Spleen (tissue), 11 donors: Measurements from ENCODE around the gene C16orf95. TPM values are rescaled to one million over a fixed set of nuclear protein-coding genes. Genes with fewer than 3 reads are reported as not detected.
"Not testable (repeated sequence)": the region's sequence is repeated elsewhere in the genome, so short reads cannot be mapped to it uniquely, and the experiment has no call there.

Experiments used
- DNase-seq: peaks from one replicate; pipeline ENCODE4 v3.0.0-alpha.2; 2020
- H3K27ac ChIP-seq, 8 donors: fragments of 200-600 bp; sonication (generic) in 7 of 8; 1 replicate in 4 of 8; 2 replicates in 4 of 8; pipeline versions ENCODE4 v1.5.0 to v1.8.0; 2016 to 2021; ENCODE audit warnings: inconsistent platforms in 4 of 8, mild to moderate bottlenecking in 4 of 8, moderate library complexity in 1 of 8
- H3K27me3 ChIP-seq, 7 donors: fragments of 200-600 bp; sonication (generic) in 6 of 7; replicated peaks in 1 of 7; 1 replicate in 4 of 7; 2 replicates in 3 of 7; pipeline versions ENCODE4 v1.5.0 to v1.8.0; 2016 to 2021; ENCODE audit warnings: inconsistent platforms in 3 of 7, mild to moderate bottlenecking in 1 of 7
- H3K36me3 ChIP-seq, 6 donors: fragments of 200-600 bp; sonication (generic) in 5 of 6; 1 replicate in 4 of 6; 2 replicates in 2 of 6; pipeline versions ENCODE4 v1.5.0 to v1.8.0; 2016 to 2021; ENCODE audit warnings: inconsistent platforms in 2 of 6
- H3K4me1 ChIP-seq, 6 donors: fragments of 200-600 bp; sonication (generic) in 5 of 6; 1 replicate in 3 of 6; 2 replicates in 3 of 6; pipeline versions ENCODE4 v1.5.0 to v1.8.0; 2016 to 2021; ENCODE audit warnings: inconsistent platforms in 3 of 6
- H3K4me3 ChIP-seq, 8 donors: fragments of 200-600 bp; sonication (generic) in 7 of 8; 1 replicate in 4 of 8; 2 replicates in 4 of 8; pipeline versions ENCODE4 v1.5.0 to v1.8.0; 2016 to 2021; ENCODE audit warnings: inconsistent platforms in 4 of 8, mild to moderate bottlenecking in 4 of 8, moderate library complexity in 2 of 8
- H3K9me3 ChIP-seq, 8 donors: fragments of 200-600 bp; sonication (generic) in 7 of 8; 1 replicate in 4 of 8; 2 replicates in 4 of 8; pipeline versions ENCODE4 v1.5.0 to v1.8.0; 2016 to 2021; ENCODE audit warnings: inconsistent platforms in 4 of 8
- CTCF ChIP-seq, 11 experiments: fragments of 200-600 bp in 7 of 11; fragments of 450-650 bp in 4 of 11; sonication (generic) in 4 of 11; IDR thresholded peaks in 8 of 11; conservative IDR thresholded peaks in 3 of 11; 1 replicate in 7 of 11; 2 replicates in 4 of 11; pipeline versions ENCODE4 v1.4.0 to v1.8.0; 2016 to 2021; ENCODE audit warnings: antibody characterized with exemption in 11 of 11, inconsistent platforms in 4 of 11, mild to moderate bottlenecking in 1 of 11
- POLR2A ChIP-seq, 3 donors: fragments of 450-650 bp; IDR thresholded peaks; one replicate each; pipeline ENCODE4 v1.5.1; 2017; ENCODE audit warnings: antibody characterized with exemption in 3 of 3, mild to moderate bottlenecking in 1 of 3
- POLR2AphosphoS5 ChIP-seq, 3 donors: sonication (generic); formaldehyde crosslinking; IDR thresholded peaks; one replicate each; pipeline ENCODE4 v1.5.1; 2017; ENCODE audit warnings: antibody characterized with exemption in 3 of 3
- WGBS, 5 donors: extraction: QIAGEN DNeasy Blood & Tissue Kit in 3 of 5; methylation state at CpG; one replicate each; pipeline versions ENCODE4 v1.1.5 to v1.1.7; 2013 to 2018; 5-methylcytosine and 5-hydroxymethylcytosine counted together
- intact Hi-C: fragments of 100-400 bp; cut with DNase I; formaldehyde crosslinking; loops from one replicate; pipeline ENCODE4 v1.15.0; 2023; ENCODE audit warnings: low total_unique reads
- polyA plus RNA-seq, 3 donors: library from polyadenylated mRNA; stranded (reverse); fragments of 200-250 nt; gene quantifications; one replicate each; pipeline ENCODE4 v1.2.1, GENCODE V29; 2013
- total RNA-seq, 7 donors: library from RNA; depleted of rRNA in 3 of 7; stranded (reverse); fragments of >200 nt in 3 of 7; fragmentation: NEBNext Ultra II Directional in 4 of 7; extraction: Animal tissue kit (Norgen Biotek cat#: 25700) in 4 of 7; gene quantifications; one replicate each; pipeline versions ENCODE4 v1.1.0 to v1.2.1, GENCODE V29; 2016 to 2021
- donor health status: healthy with polysubstance abuse.
- donor health status: DM: no; HTN: no; CAD: no; lungs with moderate emphysema.
- donor health status: DM: no; HTN: no; CAD: no.
- donor health status: Bipolar disorder and iron deficiency.
- donor health status: healthy.
- donor health status: DM: no; HTN: no; CAD: no.
- donor health status: DM: yes; HTN: yes; CAD: no.

The C16orf95 gene
- total and polyA plus RNA-seq, 10 donors, result 1.0 to 2.9 (median 2.1) TPM; not detected in 2

DNA sequence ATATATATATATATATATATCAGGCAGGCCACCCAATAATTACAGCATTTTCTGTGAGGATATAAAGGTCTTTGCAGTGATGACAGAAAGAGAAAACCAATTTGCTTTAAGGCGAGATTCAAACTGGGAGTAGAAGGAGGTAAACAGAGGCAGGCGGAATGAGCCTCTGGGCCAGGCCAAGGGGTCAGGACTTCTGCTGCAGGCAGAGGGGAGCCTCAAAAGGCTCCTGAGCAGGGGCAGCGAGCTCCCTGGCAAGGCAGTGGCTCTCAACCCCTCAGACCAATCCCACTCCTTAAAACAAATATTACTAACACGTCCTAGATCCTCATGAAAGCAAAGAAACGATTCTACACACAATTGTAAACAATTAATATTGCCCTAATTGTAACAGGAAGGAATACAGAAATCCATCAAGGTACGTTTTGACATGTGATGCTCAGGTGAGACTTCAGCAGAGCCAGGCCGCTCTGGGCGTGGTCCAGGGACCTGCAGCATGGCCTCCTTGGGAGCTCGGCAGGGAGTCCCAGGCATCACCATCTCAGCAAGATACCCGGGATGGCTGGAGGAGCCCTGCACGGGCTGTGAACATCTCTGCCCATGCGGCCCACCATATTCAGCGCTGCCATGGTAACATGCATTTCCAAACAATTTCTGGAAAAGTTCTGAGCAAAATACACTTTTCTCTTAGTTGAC lies 48.0 kb upstream of the C16orf95 start:
- 91 to 94% (median 93%) methylated on average over 13 of the region's 13 CpGs for WGBS, 5 donors
- Histone ChIP-seq H3K4me1 (peaks cover 0 to 41% (median 34%) of the 10 kb centered on the region in 6 donors), H3K27ac (no peak overlapping the region), H3K9me3 (no peaks in the 10 kb centered on the region), H3K4me3 (no peak overlapping the region), H3K36me3 (peaks cover 0 to 65% (median 9%) of the 10 kb centered on the region in 6 donors), H3K27me3 (no peaks in the 10 kb centered on the region)
- no peak for TF ChIP-seq POLR2AphosphoS5 (IDR thresholded peaks at IDR 0.05)
- no peak for TF ChIP-seq CTCF (IDR thresholded peaks at IDR 0.05 in 8 of 11, conservative IDR thresholded peaks at IDR 0.05 in 3 of 11)
- peak; percentile 54 for DNase-seq
- intact Hi-C loops, result no loop called here

GRCh38 chr16:87363771-87364455 lies 46.7 kb upstream of the C16orf95 start:
- no peak for DNase-seq
- H3K4me3 ChIP-seq, result peak overlapping the region in 1 of 8 donors; percentile 5
- no peaks in the 10 kb centered on the region for H3K27me3 ChIP-seq
- peak overlapping the region in 1 of 8 donors; percentile 14 for H3K27ac ChIP-seq
- intact Hi-C loops, result no loop called here
- H3K9me3 ChIP-seq, result no peaks in the 10 kb centered on the region
- peaks cover 0 to 29% (median 22%) of the 10 kb centered on the region in 6 donors for H3K4me1 ChIP-seq
- H3K36me3 ChIP-seq, result peaks cover 0 to 77% (median 20%) of the 10 kb centered on the region in 6 donors
- 74 to 83% (median 79%) methylated on average over 16 to 17 of the region's 17 CpGs for WGBS, 5 donors
- peak in 1 of 3 donors; percentile 6 for TF ChIP-seq POLR2AphosphoS5 (IDR thresholded peaks at IDR 0.05)
- no peak for TF ChIP-seq CTCF (IDR thresholded peaks at IDR 0.05 in 8 of 11, conservative IDR thresholded peaks at IDR 0.05 in 3 of 11)
- no peak for TF ChIP-seq POLR2A (IDR thresholded peaks at IDR 0.05)

- intact Hi-C loops, H3K27me3 ChIP-seq, DNase-seq, H3K9me3 ChIP-seq, H3K4me3 ChIP-seq, H3K27ac ChIP-seq: not testable (repeated sequence)
- Histone ChIP-seq H3K36me3 (peaks cover 0 to 86% (median 29%) of the 10 kb centered on the region in 6 donors), H3K4me1 (peaks cover 0 to 20% (median 13%) of the 10 kb centered on the region in 6 donors)
- 95 to 98% (median 96%) methylated on average over 13 of the region's 13 CpGs for WGBS, 5 donors
Observed at GRCh38 chr16:87362828-87363559, 45.8 kb upstream of the C16orf95 start.

DNA sequence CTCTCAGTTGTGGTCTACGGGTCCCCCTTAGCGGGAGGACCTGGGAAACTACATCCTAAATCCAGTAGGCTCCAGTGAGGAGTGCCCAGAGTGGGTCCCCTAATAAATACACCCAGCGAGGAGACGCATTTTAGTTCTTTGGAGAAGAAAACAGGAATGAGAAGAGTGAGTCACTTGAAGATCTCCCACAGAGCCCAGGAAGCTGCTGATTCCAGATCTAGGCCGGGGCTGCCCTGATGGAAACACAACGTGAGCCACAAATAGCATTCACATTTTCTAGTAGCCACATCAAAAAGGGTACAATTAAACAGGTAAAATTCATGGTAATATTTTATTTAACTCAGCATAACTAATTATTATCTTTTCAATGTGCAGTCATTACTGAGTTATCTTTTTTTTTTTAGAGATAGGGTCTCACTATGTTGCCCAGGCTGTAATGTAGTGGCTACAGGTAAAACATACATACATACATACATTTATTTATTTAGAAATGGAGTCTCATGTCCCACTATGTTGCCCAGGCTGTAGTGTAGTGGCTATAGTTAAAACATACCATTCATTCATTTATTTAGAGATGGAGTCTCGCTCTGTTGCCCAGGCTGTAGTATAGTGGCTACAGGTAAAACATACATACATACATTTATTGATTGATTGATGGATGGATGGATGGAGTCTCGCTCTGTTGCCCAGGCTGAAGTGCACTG lies 44.9 kb upstream of the C16orf95 start:
- 95 to 99% (median 97%) methylated on average over 8 of the region's 8 CpGs for WGBS, 5 donors
- H3K27ac ChIP-seq, result no peak overlapping the region
- H3K27me3 ChIP-seq, result no peaks in the 10 kb centered on the region
- no peak overlapping the region for H3K4me3 ChIP-seq
- TF ChIP-seq POLR2A (IDR thresholded peaks at IDR 0.05) (no peak), CTCF (IDR thresholded peaks at IDR 0.05 in 8 of 11, conservative IDR thresholded peaks at IDR 0.05 in 3 of 11) (no peak), POLR2AphosphoS5 (IDR thresholded peaks at IDR 0.05) (no peak)
- H3K4me1 ChIP-seq, result peaks cover 0 to 12% (median 9%) of the 10 kb centered on the region in 6 donors
- H3K9me3 ChIP-seq, result no peaks in the 10 kb centered on the region
- DNase-seq, result no peak
- intact Hi-C loops, result no loop called here
- H3K36me3 ChIP-seq, result peaks cover 0 to 91% (median 34%) of the 10 kb centered on the region in 6 donors
